Liver (tissue), 9 donors: ENCODE results near the gene ATP6V1G3. TPM values are rescaled to one million over a fixed set of nuclear protein-coding genes. Genes with fewer than 3 reads are reported as not detected.

Experiments used
- DNase-seq: peaks from one replicate; pipeline ENCODE4 v3.0.0-alpha.2; 2017; ENCODE audit warnings: low spot score
- H3K27ac ChIP-seq, 2 donors: one replicate each; pipeline ENCODE4 v1.7.0; 2013; ENCODE audit warnings: inconsistent platforms in 2 of 2, low read length in 2 of 2, control low read depth in 1 of 2, low read depth in 1 of 2, mild to moderate bottlenecking in 1 of 2
- H3K27me3 ChIP-seq, 4 donors: one replicate each; pipeline versions ENCODE4 v1.6.1 to v1.7.0; 2013; ENCODE audit warnings: low read length in 3 of 4, inconsistent platforms in 1 of 4, mild to moderate bottlenecking in 1 of 4, moderate library complexity in 1 of 4; ENCODE audit not compliant: control insufficient read depth in 4 of 4, insufficient read depth in 4 of 4
- H3K36me3 ChIP-seq, 4 donors: one replicate each; pipeline versions ENCODE4 v1.6.1 to v1.7.0; 2013; ENCODE audit warnings: low read length in 3 of 4, mild to moderate bottlenecking in 3 of 4, low read depth in 1 of 4, moderate library complexity in 1 of 4; ENCODE audit not compliant: control insufficient read depth in 4 of 4, insufficient read depth in 3 of 4
- H3K4me1 ChIP-seq, 4 donors: one replicate each; pipeline versions ENCODE4 v1.6.1 to v1.7.0; 2013; ENCODE audit warnings: low read length in 3 of 4, mild to moderate bottlenecking in 3 of 4, moderate library complexity in 1 of 4; ENCODE audit not compliant: control insufficient read depth in 4 of 4, insufficient read depth in 4 of 4
- H3K4me3 ChIP-seq, 3 donors: one replicate each; pipeline versions ENCODE4 v1.6.1 to v1.7.0; 2013; ENCODE audit warnings: low read length in 3 of 3, control low read depth in 1 of 3, low read depth in 1 of 3, mild to moderate bottlenecking in 1 of 3
- H3K9ac ChIP-seq, 2 donors: one replicate each; pipeline ENCODE4 v1.7.0; 2013; ENCODE audit warnings: low read length in 2 of 2, mild to moderate bottlenecking in 2 of 2, moderate library complexity in 2 of 2, control low read depth in 1 of 2, low read depth in 1 of 2
- H3K9me3 ChIP-seq, 4 donors: one replicate each; pipeline versions ENCODE4 v1.6.1 to v1.7.0; 2013; ENCODE audit warnings: low read length in 3 of 4; ENCODE audit not compliant: control insufficient read depth in 4 of 4
- EGR1 ChIP-seq, 2 donors: IDR thresholded peaks; 2 replicates each; pipeline ENCODE4 v1.6.1; 2016 to 2018; ENCODE audit warnings: antibody characterized with exemption in 2 of 2, low read depth in 2 of 2
- FOXA1 ChIP-seq: IDR thresholded peaks from 2 replicates; pipeline ENCODE4 v1.6.1; 2016; ENCODE audit warnings: antibody characterized with exemption
- FOXA2 ChIP-seq: IDR thresholded peaks from 2 replicates; pipeline ENCODE4 v1.6.1; 2016; ENCODE audit warnings: antibody characterized with exemption
- GABPA ChIP-seq, 2 donors: IDR thresholded peaks in 1 of 2; conservative IDR thresholded peaks in 1 of 2; 2 replicates each; pipeline ENCODE4 v1.6.1; 2016; ENCODE audit warnings: antibody characterized with exemption in 2 of 2, mild to moderate bottlenecking in 1 of 2, moderate library complexity in 1 of 2
- HNF4A ChIP-seq, 2 donors: conservative IDR thresholded peaks; 2 replicates each; pipeline ENCODE4 v1.6.1; 2016; ENCODE audit warnings: antibody characterized with exemption in 2 of 2, mild to moderate bottlenecking in 2 of 2
- HNF4G ChIP-seq: IDR thresholded peaks from 2 replicates; pipeline ENCODE4 v1.6.1; 2016; ENCODE audit warnings: antibody characterized with exemption
- JUND ChIP-seq, 2 donors: IDR thresholded peaks; 2 replicates each; pipeline ENCODE4 v1.6.1; 2016; ENCODE audit warnings: antibody characterized with exemption in 2 of 2
- NR2F2 ChIP-seq: IDR thresholded peaks from 2 replicates; pipeline ENCODE4 v1.6.1; 2016; ENCODE audit warnings: antibody characterized with exemption
- RAD21 ChIP-seq, 2 donors: IDR thresholded peaks; 2 replicates each; pipeline ENCODE4 v1.6.1; 2016; ENCODE audit warnings: antibody characterized with exemption in 2 of 2, mild to moderate bottlenecking in 2 of 2
- SP1 ChIP-seq: IDR thresholded peaks from 2 replicates; pipeline ENCODE4 v1.6.1; 2018; ENCODE audit warnings: antibody characterized with exemption, mild to moderate bottlenecking
- TAF1 ChIP-seq: conservative IDR thresholded peaks from 2 replicates; pipeline ENCODE4 v1.6.1; 2016; ENCODE audit warnings: antibody characterized with exemption, mild to moderate bottlenecking
- YY1 ChIP-seq: IDR thresholded peaks from 2 replicates; pipeline ENCODE4 v1.6.1; 2016; ENCODE audit warnings: antibody characterized with exemption, mild to moderate bottlenecking
- WGBS: extraction: QIAGEN DNeasy Blood & Tissue Kit; methylation state at CpG from one replicate; pipeline ENCODE4 v1.1.7; 2013; 5-methylcytosine and 5-hydroxymethylcytosine counted together
- polyA plus RNA-seq, 2 donors: library from polyadenylated mRNA; stranded (reverse) in 1 of 2; unstranded in 1 of 2; fragments of 200-250 nt in 1 of 2; fragments of >200 nt in 1 of 2; fragmentation: Nextera tagmentation in 1 of 2; extraction: Ambion mirVana in 1 of 2; gene quantifications; one replicate each; pipeline versions ENCODE4 v1.2.1 to v1.2.3, GENCODE V29; 2013 to 2015
- total RNA-seq, 2 donors: library from RNA; depleted of rRNA; stranded (reverse); fragments of >200 nt; gene quantifications; one replicate each; pipeline ENCODE4 v1.2.3, GENCODE V29; 2014
- TF ChIP-seq, protein P1 (sequence below): IDR thresholded peaks from 2 replicates; pipeline ENCODE4 v1.6.1; 2016; ENCODE audit warnings: antibody characterized with exemption
- TF ChIP-seq, protein P2 (sequence below): IDR thresholded peaks from 2 replicates; pipeline ENCODE4 v1.6.1; 2016; ENCODE audit warnings: antibody characterized with exemption
- TF ChIP-seq, protein P3 (sequence below): IDR thresholded peaks from 2 replicates; pipeline ENCODE4 v1.6.1; 2016; ENCODE audit warnings: antibody characterized with exemption
- TF ChIP-seq, protein P4 (sequence below): IDR thresholded peaks from 2 replicates; pipeline ENCODE4 v1.6.1; 2016; ENCODE audit warnings: antibody characterized with exemption, mild to moderate bottlenecking
- TF ChIP-seq, protein P5 (sequence below): fragments of 150-350 bp; IDR thresholded peaks from 2 replicates; pipeline ENCODE4 v1.5.1; 2017; ENCODE audit warnings: improper control_type of control experiment, low read depth, low read length; ENCODE audit not compliant: missing input control
- donor health status: healthy.
- donor health status: healthy.
- donor health status: healthy.
- donor health status: healthy.
- donor health status: healthy.

ATP6V1G3 gene, protein sequence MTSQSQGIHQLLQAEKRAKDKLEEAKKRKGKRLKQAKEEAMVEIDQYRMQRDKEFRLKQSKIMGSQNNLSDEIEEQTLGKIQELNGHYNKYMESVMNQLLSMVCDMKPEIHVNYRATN
- total RNA-seq = not detected
- not detected for polyA plus RNA-seq

DNA sequence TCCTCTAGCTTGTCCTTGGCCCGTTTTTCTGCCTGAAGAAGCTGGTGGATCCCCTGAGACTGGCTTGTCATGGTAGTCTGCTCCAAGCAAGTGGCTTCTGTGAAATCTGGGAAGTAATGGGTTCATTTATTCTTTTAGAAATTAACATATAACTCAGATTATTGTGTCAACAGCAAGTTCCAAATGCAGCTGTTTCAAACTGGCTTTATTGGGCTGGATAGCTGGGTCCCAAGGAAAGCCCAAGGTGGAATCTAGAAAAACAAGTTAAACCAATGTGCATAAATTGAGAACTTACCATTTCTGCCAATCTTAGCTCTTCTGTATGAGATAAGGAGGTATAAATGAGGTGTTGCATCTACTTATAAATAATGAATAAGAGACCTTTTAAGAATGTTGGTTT lies at the start of gene ATP6V1G3:
Gene ATP6V1G3 (minus strand): TSS at position 101 of the 400 bp plus-strand sequence. CDS start 30 bp downstream, at position 71.
- H3K27ac ChIP-seq = no peak within 1 kb of the TSS
- 60% methylated on average over 1 of the region's 1 CpG for WGBS

DNA sequence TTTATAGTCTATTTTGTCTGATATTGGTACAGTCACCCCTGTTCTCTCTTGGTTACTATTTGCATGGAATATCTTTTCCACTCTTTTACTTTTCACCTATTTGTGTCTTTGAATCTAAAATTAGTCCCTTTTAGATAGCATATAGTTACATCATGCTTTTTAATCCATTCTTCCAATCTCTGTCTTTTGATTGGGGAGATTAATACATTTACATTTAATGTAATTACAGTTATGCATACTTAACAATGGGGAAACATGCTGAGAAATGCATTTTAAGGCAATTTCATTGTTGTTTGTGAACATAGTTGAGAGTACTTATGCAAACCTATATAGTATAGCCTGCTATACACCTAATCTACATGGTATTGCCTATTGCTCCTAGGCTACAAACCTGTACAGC lies 48.4 kb upstream of the ATP6V1G3 start:
- no peak overlapping the region for H3K4me3 ChIP-seq
- H3K9ac ChIP-seq = no peak overlapping the region
- no peak overlapping the region for H3K27ac ChIP-seq
- no peaks in the 10 kb centered on the region for H3K36me3 ChIP-seq
- H3K9me3 ChIP-seq = peaks cover 0 to 5% (median 2%) of the 10 kb centered on the region in 4 donors
- TF ChIP-seq RAD21 (IDR thresholded peaks at IDR 0.05) = no peak
- TF ChIP-seq EGR1 (IDR thresholded peaks at IDR 0.05; ENCODE audit: low read depth in 2 of 2) = no peak
- TF ChIP-seq HNF4A (conservative IDR thresholded peaks at IDR 0.05) = no peak
- TF ChIP-seq FOXA1 = no peak
- no peak for TF ChIP-seq JUND (IDR thresholded peaks at IDR 0.05)
- TF ChIP-seq, protein P1, sequence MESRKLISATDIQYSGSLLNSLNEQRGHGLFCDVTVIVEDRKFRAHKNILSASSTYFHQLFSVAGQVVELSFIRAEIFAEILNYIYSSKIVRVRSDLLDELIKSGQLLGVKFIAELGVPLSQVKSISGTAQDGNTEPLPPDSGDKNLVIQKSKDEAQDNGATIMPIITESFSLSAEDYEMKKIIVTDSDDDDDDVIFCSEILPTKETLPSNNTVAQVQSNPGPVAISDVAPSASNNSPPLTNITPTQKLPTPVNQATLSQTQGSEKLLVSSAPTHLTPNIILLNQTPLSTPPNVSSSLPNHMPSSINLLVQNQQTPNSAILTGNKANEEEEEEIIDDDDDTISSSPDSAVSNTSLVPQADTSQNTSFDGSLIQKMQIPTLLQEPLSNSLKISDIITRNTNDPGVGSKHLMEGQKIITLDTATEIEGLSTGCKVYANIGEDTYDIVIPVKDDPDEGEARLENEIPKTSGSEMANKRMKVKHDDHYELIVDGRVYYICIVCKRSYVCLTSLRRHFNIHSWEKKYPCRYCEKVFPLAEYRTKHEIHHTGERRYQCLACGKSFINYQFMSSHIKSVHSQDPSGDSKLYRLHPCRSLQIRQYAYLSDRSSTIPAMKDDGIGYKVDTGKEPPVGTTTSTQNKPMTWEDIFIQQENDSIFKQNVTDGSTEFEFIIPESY = no peak
- TF ChIP-seq NR2F2 = no peak
- TF ChIP-seq, protein P2, sequence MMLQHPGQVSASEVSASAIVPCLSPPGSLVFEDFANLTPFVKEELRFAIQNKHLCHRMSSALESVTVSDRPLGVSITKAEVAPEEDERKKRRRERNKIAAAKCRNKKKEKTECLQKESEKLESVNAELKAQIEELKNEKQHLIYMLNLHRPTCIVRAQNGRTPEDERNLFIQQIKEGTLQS = no peak
- no peak for TF ChIP-seq FOXA2
- TF ChIP-seq, protein P3, sequence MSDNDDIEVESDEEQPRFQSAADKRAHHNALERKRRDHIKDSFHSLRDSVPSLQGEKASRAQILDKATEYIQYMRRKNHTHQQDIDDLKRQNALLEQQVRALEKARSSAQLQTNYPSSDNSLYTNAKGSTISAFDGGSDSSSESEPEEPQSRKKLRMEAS = no peak
- TF ChIP-seq GABPA (IDR thresholded peaks at IDR 0.05 in 1 of 2, conservative IDR thresholded peaks at IDR 0.05 in 1 of 2) = no peak
- no peak for TF ChIP-seq YY1
- no peak for DNase-seq
- no peaks in the 10 kb centered on the region for H3K27me3 ChIP-seq
- no peaks in the 10 kb centered on the region for H3K4me1 ChIP-seq

More for the DNA sequence above, at the start of gene ATP6V1G3:
- no peak for DNase-seq
- Histone ChIP-seq H3K36me3 (no peaks in the 10 kb centered on the region), H3K4me1 (no peaks in the 10 kb centered on the region), H3K9ac (no peak within 1 kb of the TSS), H3K9me3 (no peaks in the 10 kb centered on the region), H3K4me3 (no peak within 1 kb of the TSS), H3K27me3 (peaks cover 0 to 3% (median under 1%) of the 10 kb centered on the region in 4 donors)
- TF ChIP-seq FOXA2 (no peak), HNF4A (conservative IDR thresholded peaks at IDR 0.05) (no peak), HNF4G (no peak), TAF1 (no peak), SP1 (no peak), YY1 (no peak), FOXA1 (no peak), RAD21 (IDR thresholded peaks at IDR 0.05) (no peak)
- TF ChIP-seq, protein P4, sequence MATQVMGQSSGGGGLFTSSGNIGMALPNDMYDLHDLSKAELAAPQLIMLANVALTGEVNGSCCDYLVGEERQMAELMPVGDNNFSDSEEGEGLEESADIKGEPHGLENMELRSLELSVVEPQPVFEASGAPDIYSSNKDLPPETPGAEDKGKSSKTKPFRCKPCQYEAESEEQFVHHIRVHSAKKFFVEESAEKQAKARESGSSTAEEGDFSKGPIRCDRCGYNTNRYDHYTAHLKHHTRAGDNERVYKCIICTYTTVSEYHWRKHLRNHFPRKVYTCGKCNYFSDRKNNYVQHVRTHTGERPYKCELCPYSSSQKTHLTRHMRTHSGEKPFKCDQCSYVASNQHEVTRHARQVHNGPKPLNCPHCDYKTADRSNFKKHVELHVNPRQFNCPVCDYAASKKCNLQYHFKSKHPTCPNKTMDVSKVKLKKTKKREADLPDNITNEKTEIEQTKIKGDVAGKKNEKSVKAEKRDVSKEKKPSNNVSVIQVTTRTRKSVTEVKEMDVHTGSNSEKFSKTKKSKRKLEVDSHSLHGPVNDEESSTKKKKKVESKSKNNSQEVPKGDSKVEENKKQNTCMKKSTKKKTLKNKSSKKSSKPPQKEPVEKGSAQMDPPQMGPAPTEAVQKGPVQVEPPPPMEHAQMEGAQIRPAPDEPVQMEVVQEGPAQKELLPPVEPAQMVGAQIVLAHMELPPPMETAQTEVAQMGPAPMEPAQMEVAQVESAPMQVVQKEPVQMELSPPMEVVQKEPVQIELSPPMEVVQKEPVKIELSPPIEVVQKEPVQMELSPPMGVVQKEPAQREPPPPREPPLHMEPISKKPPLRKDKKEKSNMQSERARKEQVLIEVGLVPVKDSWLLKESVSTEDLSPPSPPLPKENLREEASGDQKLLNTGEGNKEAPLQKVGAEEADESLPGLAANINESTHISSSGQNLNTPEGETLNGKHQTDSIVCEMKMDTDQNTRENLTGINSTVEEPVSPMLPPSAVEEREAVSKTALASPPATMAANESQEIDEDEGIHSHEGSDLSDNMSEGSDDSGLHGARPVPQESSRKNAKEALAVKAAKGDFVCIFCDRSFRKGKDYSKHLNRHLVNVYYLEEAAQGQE = no peak
- TF ChIP-seq, protein P5, sequence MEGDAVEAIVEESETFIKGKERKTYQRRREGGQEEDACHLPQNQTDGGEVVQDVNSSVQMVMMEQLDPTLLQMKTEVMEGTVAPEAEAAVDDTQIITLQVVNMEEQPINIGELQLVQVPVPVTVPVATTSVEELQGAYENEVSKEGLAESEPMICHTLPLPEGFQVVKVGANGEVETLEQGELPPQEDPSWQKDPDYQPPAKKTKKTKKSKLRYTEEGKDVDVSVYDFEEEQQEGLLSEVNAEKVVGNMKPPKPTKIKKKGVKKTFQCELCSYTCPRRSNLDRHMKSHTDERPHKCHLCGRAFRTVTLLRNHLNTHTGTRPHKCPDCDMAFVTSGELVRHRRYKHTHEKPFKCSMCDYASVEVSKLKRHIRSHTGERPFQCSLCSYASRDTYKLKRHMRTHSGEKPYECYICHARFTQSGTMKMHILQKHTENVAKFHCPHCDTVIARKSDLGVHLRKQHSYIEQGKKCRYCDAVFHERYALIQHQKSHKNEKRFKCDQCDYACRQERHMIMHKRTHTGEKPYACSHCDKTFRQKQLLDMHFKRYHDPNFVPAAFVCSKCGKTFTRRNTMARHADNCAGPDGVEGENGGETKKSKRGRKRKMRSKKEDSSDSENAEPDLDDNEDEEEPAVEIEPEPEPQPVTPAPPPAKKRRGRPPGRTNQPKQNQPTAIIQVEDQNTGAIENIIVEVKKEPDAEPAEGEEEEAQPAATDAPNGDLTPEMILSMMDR = no peak
